A549 treated with AZD2906 at 1 μM for 4 hours (cell line): ENCODE results near the gene TRIML2. TPM values are rescaled to one million over a fixed set of nuclear protein-coding genes. Genes with fewer than 3 reads are reported as not detected.

Source experiments
- total RNA-seq: library from RNA; stranded (reverse); fragments of 200-300 nt; extraction: Qiagen RNA extraction; gene quantifications from 5 replicates; pipeline ENCODE4 v1.2.3, GENCODE V29; 2022

The TRIML2 gene, protein sequence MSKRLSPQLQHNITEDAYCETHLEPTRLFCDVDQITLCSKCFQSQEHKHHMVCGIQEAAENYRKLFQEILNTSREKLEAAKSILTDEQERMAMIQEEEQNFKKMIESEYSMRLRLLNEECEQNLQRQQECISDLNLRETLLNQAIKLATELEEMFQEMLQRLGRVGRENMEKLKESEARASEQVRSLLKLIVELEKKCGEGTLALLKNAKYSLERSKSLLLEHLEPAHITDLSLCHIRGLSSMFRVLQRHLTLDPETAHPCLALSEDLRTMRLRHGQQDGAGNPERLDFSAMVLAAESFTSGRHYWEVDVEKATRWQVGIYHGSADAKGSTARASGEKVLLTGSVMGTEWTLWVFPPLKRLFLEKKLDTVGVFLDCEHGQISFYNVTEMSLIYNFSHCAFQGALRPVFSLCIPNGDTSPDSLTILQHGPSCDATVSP
- total RNA-seq: 30.7 to 47.1 TPM (median 37.1 TPM) in 5 replicates

DNA sequence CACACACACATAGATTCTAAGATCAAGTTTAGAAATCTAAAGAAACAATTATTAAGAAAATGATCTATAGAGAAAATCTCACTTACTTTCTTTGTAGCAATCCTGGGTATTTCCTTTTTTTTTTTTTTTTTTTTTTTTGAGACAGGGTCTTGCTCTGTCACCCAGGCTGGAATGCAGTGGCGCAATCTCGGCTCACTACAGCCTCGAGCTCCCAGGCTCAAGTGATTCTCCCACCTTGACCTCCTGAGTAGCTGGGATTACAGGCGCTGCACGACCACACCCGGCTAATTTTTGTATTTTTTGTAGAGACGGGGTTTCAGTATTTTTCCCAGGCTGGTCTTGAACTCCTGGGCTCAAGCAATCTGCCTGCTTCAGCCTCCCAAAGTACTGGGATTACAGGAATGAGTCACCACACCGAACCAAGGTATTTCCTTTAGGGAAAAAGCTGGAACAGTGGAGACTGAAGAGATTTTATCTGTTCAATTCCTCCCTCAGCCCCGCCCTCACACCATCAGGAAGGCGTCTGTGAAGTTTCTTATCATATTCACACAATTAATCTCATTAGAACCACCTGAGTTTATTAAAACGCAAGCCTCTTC lies at the start of gene TRIML2:
Gene TRIML2, minus strand, starts transcription at position 447 of the 599 bp plus-strand sequence. CDS start 4,235 bp downstream, outside the sequence.

DNA sequence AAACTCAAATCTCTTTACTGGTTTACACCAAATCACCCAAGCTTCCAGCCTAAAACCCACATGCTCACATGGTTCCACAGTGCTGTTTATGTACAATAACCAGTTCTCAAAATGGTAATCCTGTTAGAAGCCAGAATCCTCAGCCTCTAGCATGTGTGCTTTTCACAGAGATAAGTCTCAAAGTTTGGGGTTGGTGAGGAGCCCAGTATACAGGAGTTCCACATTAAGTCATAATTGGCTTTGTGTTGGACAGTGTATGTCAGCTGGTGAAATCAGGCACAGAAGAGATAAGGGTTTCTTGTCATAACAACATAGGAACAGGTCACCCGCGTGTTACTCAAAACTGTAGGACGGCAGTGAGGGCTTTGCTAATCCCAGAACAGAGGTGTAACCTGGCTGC lies 29.7 kb upstream of the TRIML2 start, which contains the start of gene TRIML1:
Gene TRIML1, plus strand, starts transcription at position 301 of the 400 bp plus-strand sequence. CDS start 118 bp downstream, outside the sequence.

Other genes starting within 250 kb of the TRIML2 start
- not detected in 5 replicates for gene ZFP42, start 113.8 kb downstream of the TRIML2 start, total RNA-seq
- 0.08 TPM in 1 of 5 replicates, not detected in the others for gene TRIML1, start 29.8 kb upstream of the TRIML2 start, total RNA-seq